ENCODE data around the gene SLC35F3. TPM values are rescaled to one million over a fixed set of nuclear protein-coding genes. Genes with fewer than 3 reads are reported as not detected.
A peak's percentile ranks its signal among the peaks of the same experiment; 100 is the strongest.

Gene SLC35F3
- polyA plus RNA-seq, 1 of the 3 experiments (the other 2 are of a cell fraction), result 0.87 TPM

DNA sequence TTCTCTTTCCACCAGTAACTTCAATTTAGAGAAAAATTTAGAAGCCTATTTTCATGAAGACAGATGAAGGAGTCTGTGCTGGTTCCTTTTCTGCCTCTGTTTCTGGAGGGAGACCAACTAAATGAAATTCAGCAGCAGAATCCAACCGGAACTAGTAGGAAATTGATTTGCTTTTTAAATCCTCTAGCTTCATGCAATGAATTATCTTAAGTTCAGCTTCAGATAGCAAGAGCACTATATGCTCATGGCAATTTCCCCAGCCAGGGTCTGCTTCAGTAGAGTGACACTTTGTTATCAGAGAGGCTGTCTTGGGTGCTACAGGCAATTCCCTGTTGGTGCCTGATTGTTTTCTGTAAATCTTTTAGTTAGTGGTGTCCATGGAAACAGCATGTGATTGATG, 189.7 kb downstream of the SLC35F3 start:
- Histone ChIP-seq H3F3A (replicated peaks; ENCODE audit: insufficient read depth) (no peaks in the 10 kb centered on the region), H2AFZ (ENCODE audit: low read depth) (no peak overlapping the region), H3K4me2 (no peak overlapping the region), H3K4me3 (ENCODE audit: low read depth in 2 of 2, low read length in 1 of 2) (no peak overlapping the region), H3K9me3 (no peaks in the 10 kb centered on the region), H3K79me2 (ENCODE audit: insufficient read depth) (no peaks in the 10 kb centered on the region), H3K36me3 (replicated peaks in 1 of 2; ENCODE audit: control insufficient read depth in 1 of 2, insufficient read depth in 2 of 2, low read length in 1 of 2) (no peaks in the 10 kb centered on the region), H3K27me3 (ENCODE audit: insufficient read depth) (no peaks in the 10 kb centered on the region; the same call in 1 of the 2 replicates), H3K9ac (no peak overlapping the region), H3K9me2 (no peaks in the 10 kb centered on the region), H3K27ac (ENCODE audit: low read depth in 2 of 2, low read length in 1 of 2) (peak overlapping the region in 1 of 2 experiments; percentile 5; a peak in 1 of 4 replicates), H3K4me1 (ENCODE audit: control insufficient read depth in 1 of 2, insufficient read depth in 2 of 2, low read depth in 1 of 2, low read length in 1 of 2) (peaks cover 0 to 12% of the 10 kb centered on the region in 2 experiments; a peak in 1 of 4 replicates), H4K20me1 (ENCODE audit: insufficient read depth) (no peaks in the 10 kb centered on the region)
- WGBS (ENCODE audit: low lambda C conversion rate), result 55% methylated on average over 1 of the region's 1 CpG
- ChIA-PET POLR2A (no interaction called here), CTCF (interaction anchor here (0.8 to 4.7 kb wide), 4 partner anchors 10 to 705 kb away, joined by 3 to 18 read pairs (median 3); no protein-coding TSS in a partner anchor)
- TF ChIP-seq, protein P1, sequence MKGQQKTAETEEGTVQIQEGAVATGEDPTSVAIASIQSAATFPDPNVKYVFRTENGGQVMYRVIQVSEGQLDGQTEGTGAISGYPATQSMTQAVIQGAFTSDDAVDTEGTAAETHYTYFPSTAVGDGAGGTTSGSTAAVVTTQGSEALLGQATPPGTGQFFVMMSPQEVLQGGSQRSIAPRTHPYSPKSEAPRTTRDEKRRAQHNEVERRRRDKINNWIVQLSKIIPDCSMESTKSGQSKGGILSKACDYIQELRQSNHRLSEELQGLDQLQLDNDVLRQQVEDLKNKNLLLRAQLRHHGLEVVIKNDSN (IDR thresholded peaks at IDR 0.05; ENCODE audit: borderline replicate concordance, low read depth), result no peak
- TF ChIP-seq POLR2AphosphoS5 (IDR thresholded peaks at IDR 0.05; ENCODE audit: low read depth, low read length) (no peak), NFIC (IDR thresholded peaks at IDR 0.05; ENCODE audit: borderline replicate concordance) (no peak), FOSL2 (IDR thresholded peaks at IDR 0.05; ENCODE audit: borderline replicate concordance, low read depth) (no peak), EZH2phosphoT487 (IDR thresholded peaks at IDR 0.05; ENCODE audit: borderline replicate concordance, low read depth) (no peak), CHD2 (IDR thresholded peaks at IDR 0.05; ENCODE audit: low read length, partially characterized antibody) (no peak), RAD21 (IDR thresholded peaks at IDR 0.05; ENCODE audit: low read length) (no peak)
- no peak for DNase-seq

DNA sequence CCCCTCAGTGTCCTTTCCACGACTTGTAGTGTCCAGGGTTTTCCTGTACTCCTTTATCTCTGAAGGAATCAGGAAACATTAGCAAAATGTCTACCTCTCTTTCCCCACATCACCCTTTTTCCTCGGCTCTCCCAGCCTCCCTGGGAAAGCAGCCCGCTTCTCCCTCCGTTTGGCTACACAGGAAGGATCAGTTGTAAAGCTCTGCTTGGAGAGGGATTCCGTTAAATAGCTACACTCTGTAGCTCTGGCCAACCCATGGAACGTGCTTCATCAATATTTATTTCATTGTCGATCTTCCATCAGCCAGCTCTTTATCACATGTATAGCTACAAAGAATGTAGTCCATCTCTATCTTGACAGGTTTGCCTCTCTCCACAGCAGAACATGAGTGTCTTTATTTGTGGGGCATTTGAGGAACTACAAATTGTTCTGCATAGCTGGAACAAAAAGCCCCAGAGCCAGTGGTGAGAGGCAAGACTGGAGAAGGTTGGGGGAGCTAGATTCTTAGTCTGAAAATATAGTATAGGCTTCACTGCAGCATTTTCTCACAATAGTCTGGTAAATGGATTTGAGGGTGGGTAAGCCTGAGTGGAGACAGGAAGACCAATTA, 191.8 kb downstream of the SLC35F3 start:
- Histone ChIP-seq H4K20me1 (ENCODE audit: insufficient read depth) (no peaks in the 10 kb centered on the region), H3K4me3 (ENCODE audit: low read depth in 2 of 2, low read length in 1 of 2) (no peak overlapping the region), H3K4me2 (no peak overlapping the region), H3K9me2 (no peaks in the 10 kb centered on the region), H3K4me1 (ENCODE audit: control insufficient read depth in 1 of 2, insufficient read depth in 2 of 2, low read depth in 1 of 2, low read length in 1 of 2) (peaks cover 0 to 12% of the 10 kb centered on the region in 2 experiments; a peak in 1 of 4 replicates), H3K79me2 (ENCODE audit: insufficient read depth) (no peaks in the 10 kb centered on the region), H3K27me3 (ENCODE audit: insufficient read depth) (no peaks in the 10 kb centered on the region; the same call in 1 of the 2 replicates), H2AFZ (ENCODE audit: low read depth) (no peak overlapping the region), H3K27ac (ENCODE audit: low read depth in 2 of 2, low read length in 1 of 2) (no peak overlapping the region), H3K9ac (no peak overlapping the region), H3F3A (replicated peaks; ENCODE audit: insufficient read depth) (no peaks in the 10 kb centered on the region), H3K9me3 (no peaks in the 10 kb centered on the region), H3K36me3 (replicated peaks in 1 of 2; ENCODE audit: control insufficient read depth in 1 of 2, insufficient read depth in 2 of 2, low read length in 1 of 2) (no peaks in the 10 kb centered on the region)
- no peak for DNase-seq
- 41% methylated on average over 7 of the region's 7 CpGs for WGBS (ENCODE audit: low lambda C conversion rate)
- TF ChIP-seq POLR2AphosphoS5 (IDR thresholded peaks at IDR 0.05; ENCODE audit: low read depth, low read length) (no peak), RFX5 (IDR thresholded peaks at IDR 0.05; ENCODE audit: low read length) (no peak), MEF2A (IDR thresholded peaks at IDR 0.05; ENCODE audit: borderline replicate concordance, low read depth) (no peak), NFIC (IDR thresholded peaks at IDR 0.05; ENCODE audit: borderline replicate concordance) (no peak), FOSL2 (IDR thresholded peaks at IDR 0.05; ENCODE audit: borderline replicate concordance, low read depth) (no peak), TEAD4 (IDR thresholded peaks at IDR 0.05; ENCODE audit: borderline replicate concordance, insufficient read depth) (no peak), RAD21 (IDR thresholded peaks at IDR 0.05; ENCODE audit: low read length) (no peak), FOXM1 (IDR thresholded peaks at IDR 0.05; ENCODE audit: low read depth) (no peak), TAF1 (IDR thresholded peaks at IDR 0.05; ENCODE audit: borderline replicate concordance, low read depth, low read length) (no peak), FOXJ3 (CRISPR knock-in tag; IDR thresholded peaks at IDR 0.05) (no peak)
- TF ChIP-seq, protein P2, sequence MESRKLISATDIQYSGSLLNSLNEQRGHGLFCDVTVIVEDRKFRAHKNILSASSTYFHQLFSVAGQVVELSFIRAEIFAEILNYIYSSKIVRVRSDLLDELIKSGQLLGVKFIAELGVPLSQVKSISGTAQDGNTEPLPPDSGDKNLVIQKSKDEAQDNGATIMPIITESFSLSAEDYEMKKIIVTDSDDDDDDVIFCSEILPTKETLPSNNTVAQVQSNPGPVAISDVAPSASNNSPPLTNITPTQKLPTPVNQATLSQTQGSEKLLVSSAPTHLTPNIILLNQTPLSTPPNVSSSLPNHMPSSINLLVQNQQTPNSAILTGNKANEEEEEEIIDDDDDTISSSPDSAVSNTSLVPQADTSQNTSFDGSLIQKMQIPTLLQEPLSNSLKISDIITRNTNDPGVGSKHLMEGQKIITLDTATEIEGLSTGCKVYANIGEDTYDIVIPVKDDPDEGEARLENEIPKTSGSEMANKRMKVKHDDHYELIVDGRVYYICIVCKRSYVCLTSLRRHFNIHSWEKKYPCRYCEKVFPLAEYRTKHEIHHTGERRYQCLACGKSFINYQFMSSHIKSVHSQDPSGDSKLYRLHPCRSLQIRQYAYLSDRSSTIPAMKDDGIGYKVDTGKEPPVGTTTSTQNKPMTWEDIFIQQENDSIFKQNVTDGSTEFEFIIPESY (IDR thresholded peaks at IDR 0.05; ENCODE audit: borderline replicate concordance, low read depth), result no peak
- TF ChIP-seq, protein P3, sequence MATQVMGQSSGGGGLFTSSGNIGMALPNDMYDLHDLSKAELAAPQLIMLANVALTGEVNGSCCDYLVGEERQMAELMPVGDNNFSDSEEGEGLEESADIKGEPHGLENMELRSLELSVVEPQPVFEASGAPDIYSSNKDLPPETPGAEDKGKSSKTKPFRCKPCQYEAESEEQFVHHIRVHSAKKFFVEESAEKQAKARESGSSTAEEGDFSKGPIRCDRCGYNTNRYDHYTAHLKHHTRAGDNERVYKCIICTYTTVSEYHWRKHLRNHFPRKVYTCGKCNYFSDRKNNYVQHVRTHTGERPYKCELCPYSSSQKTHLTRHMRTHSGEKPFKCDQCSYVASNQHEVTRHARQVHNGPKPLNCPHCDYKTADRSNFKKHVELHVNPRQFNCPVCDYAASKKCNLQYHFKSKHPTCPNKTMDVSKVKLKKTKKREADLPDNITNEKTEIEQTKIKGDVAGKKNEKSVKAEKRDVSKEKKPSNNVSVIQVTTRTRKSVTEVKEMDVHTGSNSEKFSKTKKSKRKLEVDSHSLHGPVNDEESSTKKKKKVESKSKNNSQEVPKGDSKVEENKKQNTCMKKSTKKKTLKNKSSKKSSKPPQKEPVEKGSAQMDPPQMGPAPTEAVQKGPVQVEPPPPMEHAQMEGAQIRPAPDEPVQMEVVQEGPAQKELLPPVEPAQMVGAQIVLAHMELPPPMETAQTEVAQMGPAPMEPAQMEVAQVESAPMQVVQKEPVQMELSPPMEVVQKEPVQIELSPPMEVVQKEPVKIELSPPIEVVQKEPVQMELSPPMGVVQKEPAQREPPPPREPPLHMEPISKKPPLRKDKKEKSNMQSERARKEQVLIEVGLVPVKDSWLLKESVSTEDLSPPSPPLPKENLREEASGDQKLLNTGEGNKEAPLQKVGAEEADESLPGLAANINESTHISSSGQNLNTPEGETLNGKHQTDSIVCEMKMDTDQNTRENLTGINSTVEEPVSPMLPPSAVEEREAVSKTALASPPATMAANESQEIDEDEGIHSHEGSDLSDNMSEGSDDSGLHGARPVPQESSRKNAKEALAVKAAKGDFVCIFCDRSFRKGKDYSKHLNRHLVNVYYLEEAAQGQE (IDR thresholded peaks at IDR 0.05; ENCODE audit: low read depth, low read length), result no peak
- ChIA-PET CTCF (interaction anchor here (0.7 to 4.7 kb wide), 5 partner anchors 13 to 656 kb away, joined by 3 to 18 read pairs (median 3); no protein-coding TSS in a partner anchor), POLR2A (no interaction called here)

Measured in SK-N-SH (cell line).